ENCODE data around the gene DPM3.

GRCh38 chr1:155094622-155094948 is 45.7 kb downstream of the DPM3 start:
- TF ChIP-seq CTCF (conservative IDR thresholded peaks at IDR 0.05 in 1 of 2, IDR thresholded peaks at IDR 0.05 in 1 of 2; ENCODE audit: extremely low read depth in 1 of 2, insufficient read depth in 1 of 2, low read depth in 1 of 2, low read length in 2 of 2), result no peak
- no peak for TF ChIP-seq EZH2 (IDR thresholded peaks at IDR 0.05; ENCODE audit: borderline replicate concordance, low read length)
